Lower leg skin (tissue), 4 donors: ENCODE measurements around the gene COL4A1. TPM values are rescaled to one million over a fixed set of nuclear protein-coding genes. Genes with fewer than 3 reads are reported as not detected.

Source experiments
- DNase-seq, 2 donors: peaks; one replicate each; pipeline ENCODE4 v3.0.0-alpha.2; 2019; ENCODE audit warnings: low spot score in 2 of 2
- H3K4me3 ChIP-seq: fragments of 200-600 bp; sonication (generic); 2 replicates; pipeline ENCODE4 v1.5.1; 2017; ENCODE audit warnings: mild to moderate bottlenecking, low read depth; ENCODE audit not compliant: poor library complexity, severe bottlenecking
- CTCF ChIP-seq, 3 donors: fragments of 450-650 bp; IDR thresholded peaks; one replicate each; pipeline ENCODE4 v1.5.1; 2016; ENCODE audit warnings: antibody characterized with exemption in 3 of 3, mild to moderate bottlenecking in 3 of 3, moderate library complexity in 2 of 3
- POLR2A ChIP-seq, 2 donors: fragments of 450-650 bp; IDR thresholded peaks; one replicate each; pipeline ENCODE4 v1.6.1; 2016 to 2017; ENCODE audit warnings: antibody characterized with exemption in 2 of 2, mild to moderate bottlenecking in 1 of 2, moderate library complexity in 1 of 2
- WGBS, 2 donors: methylation state at CpG; one replicate each; pipeline ENCODE4 v1.1.5; 2018; 5-methylcytosine and 5-hydroxymethylcytosine counted together
- intact Hi-C: fragments of 100-400 bp; cut with DNase I; formaldehyde crosslinking; loops from one replicate; pipeline ENCODE4 v1.15.0; 2023; ENCODE audit warnings: low total_unique reads
- total RNA-seq, 4 donors: library from RNA; depleted of rRNA; stranded (reverse); fragments of >200 nt; gene quantifications; one replicate each; pipeline ENCODE4 v1.1.0, GENCODE V29; 2016

COL4A1 gene
- total RNA-seq, 4 donors from 2014 or later: 41.0 to 105 (median 56.7) TPM

DNA sequence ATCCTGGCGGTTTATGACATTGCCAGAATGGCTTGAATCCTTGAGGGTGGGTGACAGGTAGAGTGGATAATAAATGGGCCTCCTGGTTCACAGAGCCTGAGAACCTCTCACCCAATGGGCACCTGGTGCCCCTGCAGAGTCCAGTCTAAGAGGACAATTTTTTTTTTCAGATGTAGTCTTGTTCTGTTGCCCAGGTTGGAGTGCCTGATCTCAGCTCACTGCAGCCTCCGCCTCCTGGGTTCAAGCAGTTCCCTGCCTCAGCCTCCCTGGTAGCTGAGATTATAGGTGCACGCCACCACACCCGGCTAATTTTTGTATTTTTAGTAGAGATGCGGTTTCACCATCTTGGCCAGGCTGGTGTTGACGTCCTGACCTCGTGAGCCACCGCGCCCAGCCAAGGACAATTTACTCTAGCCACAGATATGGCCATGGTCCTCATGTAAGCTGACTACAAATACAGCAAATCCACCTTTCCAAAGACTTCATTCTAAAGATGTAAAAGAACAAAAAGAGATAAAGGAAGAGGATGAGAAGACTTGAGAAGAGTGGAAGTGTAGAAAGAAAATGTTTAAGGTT, 33.1 kb upstream of the COL4A1 start:
- WGBS, 2 donors: 82 to 84% methylated on average over 9 of the region's 9 CpGs

DNA sequence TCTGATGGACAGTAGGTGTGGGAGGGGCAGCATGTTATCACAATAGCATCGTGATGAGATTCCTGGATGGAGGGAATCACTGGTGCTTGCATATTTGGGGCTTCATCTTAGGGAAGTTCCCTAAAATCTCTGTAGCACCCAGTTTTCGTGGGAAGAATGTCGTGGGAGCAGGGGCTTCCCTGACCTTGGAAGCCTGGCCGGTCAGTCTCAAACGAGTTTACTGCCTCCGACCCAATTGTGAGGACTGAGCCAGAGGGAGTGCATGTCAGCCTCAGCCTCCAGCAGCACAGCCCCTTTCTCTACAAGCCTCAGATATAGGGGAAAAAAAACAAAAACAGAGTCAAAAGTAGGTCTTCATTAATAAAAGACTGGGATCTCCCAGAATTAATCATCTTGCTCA, 32.3 kb upstream of the COL4A1 start:
- DNase-seq: no peak
- intact Hi-C loops: no loop called here
- no peak overlapping the region for H3K4me3 ChIP-seq
- WGBS, 2 donors: 80 to 88% methylated on average over 6 of the region's 6 CpGs
- no peak for TF ChIP-seq POLR2A (IDR thresholded peaks at IDR 0.05)

More for the DNA sequence above, 33.1 kb upstream of the COL4A1 start:
- no peak for DNase-seq
- intact Hi-C loops: no loop called here
- TF ChIP-seq CTCF (IDR thresholded peaks at IDR 0.05) (no peak), POLR2A (IDR thresholded peaks at IDR 0.05) (no peak)
- H3K4me3 ChIP-seq: no peak overlapping the region

DNA sequence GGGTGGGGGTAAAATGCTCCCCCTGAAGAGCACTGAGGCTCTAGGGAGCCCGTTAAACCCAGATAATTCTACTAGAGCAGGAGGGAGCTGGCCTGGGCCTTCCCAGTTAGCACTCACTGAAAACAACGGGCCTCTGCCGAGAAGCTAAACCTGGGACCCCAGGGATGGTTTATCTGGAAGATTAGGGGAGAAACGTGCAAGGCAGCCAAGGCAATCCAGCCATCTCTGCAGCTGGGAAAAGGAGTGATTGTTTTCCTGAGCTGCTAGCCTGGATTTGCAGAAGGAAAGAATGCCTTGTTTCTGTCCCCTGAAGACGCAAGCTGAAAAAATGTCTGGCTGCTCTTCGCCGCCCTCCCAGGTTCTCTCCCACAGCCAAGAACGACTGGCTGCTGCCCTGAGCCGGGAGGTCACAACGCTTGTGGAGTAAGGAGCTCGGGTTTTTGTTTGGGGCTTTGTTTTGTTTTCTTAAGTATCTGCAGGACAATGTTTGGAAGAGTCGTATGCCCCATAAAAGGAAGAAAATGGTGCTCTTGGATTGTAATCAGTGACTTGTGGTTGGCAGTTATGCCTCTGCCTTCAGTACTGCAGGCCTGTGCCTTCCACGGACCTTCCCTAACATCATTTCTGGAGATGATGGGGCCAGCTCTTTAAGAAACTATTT, 31.6 kb upstream of the COL4A1 start:
- H3K4me3 ChIP-seq: no peak overlapping the region
- TF ChIP-seq POLR2A (IDR thresholded peaks at IDR 0.05) (no peak), CTCF (IDR thresholded peaks at IDR 0.05) (no peak)
- peak in 1 of 2 donors; percentile 82 for DNase-seq
- 27 to 53% methylated on average over 13 of the region's 13 CpGs for WGBS, 2 donors
- intact Hi-C loops: no loop called here

DNA sequence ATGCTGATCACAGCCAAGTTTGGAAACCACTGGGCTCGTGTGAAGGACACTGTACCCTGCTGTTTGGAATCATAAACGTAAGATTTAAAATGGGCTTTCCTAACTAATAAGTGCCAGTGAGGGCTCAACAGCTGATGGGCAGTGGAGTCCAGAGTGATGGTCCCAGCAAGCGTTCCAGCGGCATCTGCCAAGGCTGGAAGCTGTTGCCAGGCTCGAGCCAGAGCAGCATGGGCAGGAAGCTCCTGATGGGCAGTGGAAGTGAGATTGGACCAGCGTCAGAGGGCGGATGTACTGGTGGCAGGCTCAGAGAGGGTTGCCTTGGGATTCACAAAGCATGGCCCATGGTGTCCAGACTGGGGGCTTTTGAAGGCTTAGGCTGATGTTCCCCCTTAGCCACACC, 30.3 kb upstream of the COL4A1 start:
- intact Hi-C loops: no loop called here
- TF ChIP-seq CTCF (IDR thresholded peaks at IDR 0.05) (no peak), POLR2A (IDR thresholded peaks at IDR 0.05) (no peak)
- H3K4me3 ChIP-seq: no peak overlapping the region
- WGBS, 2 donors: 67 to 79% methylated on average over 7 of the region's 7 CpGs
- peak in 1 of 2 donors; percentile 82 for DNase-seq

- intact Hi-C loops: no loop called here
Measured at GRCh38 chr13:110336681-110337080, 29.7 kb upstream of the COL4A1 start.

DNA sequence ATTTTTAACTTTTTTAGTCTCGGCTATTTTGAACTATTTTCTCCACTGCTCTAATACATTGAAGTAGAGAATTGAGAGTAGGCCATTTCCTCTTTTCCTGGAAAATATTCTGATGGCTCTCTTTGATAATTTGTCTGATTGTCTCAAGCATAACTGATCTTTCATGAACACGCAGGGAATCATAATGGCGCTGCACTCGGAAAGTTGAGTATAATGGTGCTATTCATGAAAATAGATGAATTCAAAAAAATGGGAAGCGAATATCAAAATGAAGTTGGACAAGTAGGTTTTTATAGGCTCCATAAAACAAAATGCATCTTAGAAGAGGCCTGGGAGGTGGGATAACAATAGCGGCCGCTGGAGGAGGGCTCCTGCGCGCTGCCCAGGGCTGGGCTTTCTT, 29.2 kb upstream of the COL4A1 start:
- 87 to 90% methylated on average over 9 of the region's 9 CpGs for WGBS, 2 donors
- TF ChIP-seq CTCF (IDR thresholded peaks at IDR 0.05) (no peak), POLR2A (IDR thresholded peaks at IDR 0.05) (no peak)
- no peak for DNase-seq
- intact Hi-C loops: no loop called here
- no peak overlapping the region for H3K4me3 ChIP-seq

More at GRCh38 chr13:110336681-110337080, 29.7 kb upstream of the COL4A1 start:
- TF ChIP-seq POLR2A (IDR thresholded peaks at IDR 0.05): no peak
- DNase-seq: no peak
- WGBS, 2 donors: 69 to 83% methylated on average over 5 of the region's 5 CpGs
- H3K4me3 ChIP-seq: no peak overlapping the region
